Measurements from ENCODE around the gene CDH12.

DNA sequence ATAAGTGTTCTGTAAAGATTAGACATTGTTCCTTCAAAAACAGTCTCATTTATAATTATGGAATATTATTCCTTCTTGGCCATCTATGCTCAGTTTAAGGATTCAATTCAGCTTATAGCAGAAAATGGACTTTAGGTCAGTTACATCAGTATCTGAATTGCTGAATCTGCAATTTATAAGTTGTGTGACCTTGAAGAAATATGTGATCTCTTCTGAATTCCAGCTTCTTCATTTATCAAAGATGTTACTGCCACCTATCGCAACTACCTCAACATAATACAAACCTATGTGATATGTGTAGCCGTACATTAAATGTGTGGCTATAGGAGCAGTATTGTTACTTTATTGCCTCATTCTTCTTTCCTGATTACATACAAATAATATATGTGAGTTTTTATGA lies 118.2 kb downstream of the CDH12 start:
- TF ChIP-seq CTCF (IDR thresholded peaks at IDR 0.05) (no peak), POLR2A (IDR thresholded peaks at IDR 0.05) (no peak), EP300 (IDR thresholded peaks at IDR 0.05) (no peak)

Measured in ovary (tissue), 3 donors.